H54 (cell line): ENCODE measurements around the gene CSGALNACT2.

ENCODE experiments used
- DNase-seq: peaks from one replicate; pipeline ENCODE4 v3.0.0; 2011; ENCODE audit warnings: low spot score, mixed read lengths; ENCODE audit not compliant: insufficient read length
- FAIRE-seq: peaks from 3 replicates; lab custom pipeline; 2011; peaks lifted over from hg19 to GRCh38; lab: Jason Lieb, UNC
- POLR2A ChIP-seq: IDR thresholded peaks from 2 replicates; pipeline ENCODE4 v1.6.1; 2011; ENCODE audit warnings: low read depth, mild to moderate bottlenecking, low read length

CSGALNACT2 gene

GRCh38 chr10:43206391-43207235 is 68.4 kb downstream of the CSGALNACT2 start:
- DNase-seq (no peak), FAIRE-seq (no peak)
- TF ChIP-seq POLR2A: no peak

DNA sequence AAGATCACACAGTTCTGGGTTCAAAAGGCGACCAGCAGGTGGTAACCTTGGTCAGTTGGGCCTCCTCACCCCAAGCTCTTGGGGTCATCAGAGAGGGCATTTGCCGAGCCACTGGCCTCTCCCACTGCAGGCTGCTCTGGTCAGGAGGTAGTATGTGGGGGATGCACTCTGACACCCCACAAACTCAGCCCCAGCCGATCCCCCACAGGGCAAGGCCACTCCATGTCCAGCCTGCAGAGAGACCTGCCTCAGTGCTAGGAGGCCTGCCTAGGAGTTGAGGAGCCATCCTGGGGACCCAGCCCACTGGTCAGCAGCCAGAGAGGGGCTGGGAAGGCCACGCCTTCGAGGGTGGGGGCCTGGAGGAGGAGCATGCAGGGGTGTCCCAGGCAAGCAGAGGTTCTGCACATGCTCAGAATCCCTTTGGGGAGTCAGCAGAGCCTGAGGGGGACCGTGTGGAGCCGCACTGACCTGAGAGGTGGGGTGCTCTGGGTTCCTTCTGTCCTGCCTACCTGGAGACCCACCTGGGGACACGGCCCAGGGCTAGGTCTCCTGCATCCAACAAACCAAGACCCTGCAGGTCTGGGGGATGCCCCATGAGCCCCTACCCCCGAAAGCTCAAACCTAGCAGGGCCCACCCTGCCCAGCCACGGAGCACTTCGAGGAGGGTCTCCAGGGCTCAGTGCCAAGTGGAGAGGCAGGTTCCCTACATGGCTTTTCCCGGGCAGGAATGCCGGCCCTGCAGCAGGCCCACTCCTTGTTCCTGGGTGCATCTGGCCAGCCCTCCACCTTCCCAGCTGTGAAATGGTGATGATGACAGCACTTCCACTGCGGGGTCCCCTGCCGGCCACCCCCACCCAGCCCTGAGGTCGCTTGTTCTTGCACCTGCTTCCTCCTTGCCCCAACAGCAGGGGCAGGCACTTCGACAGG is 70.2 kb downstream of the CSGALNACT2 start:
- no peak for TF ChIP-seq POLR2A
- FAIRE-seq (no peak), DNase-seq (no peak)

DNA sequence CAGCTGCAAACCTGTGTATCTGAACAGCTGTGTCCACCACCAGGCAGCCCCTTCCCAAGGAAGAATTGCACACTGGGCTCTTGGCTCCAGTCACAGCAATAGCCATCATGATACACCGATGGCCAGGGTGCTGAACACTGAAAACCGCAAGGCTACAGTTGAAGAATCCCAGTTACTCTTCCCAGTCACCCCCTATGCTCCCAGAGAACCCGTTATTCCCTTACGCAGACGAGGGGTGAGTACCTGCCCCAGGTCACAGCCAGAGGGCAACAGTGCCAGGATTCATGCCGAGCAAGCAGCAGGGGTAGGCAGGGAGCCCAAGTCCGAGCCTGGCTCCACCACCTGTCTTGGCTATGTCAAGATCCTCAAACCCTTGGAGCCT is 70.8 kb downstream of the CSGALNACT2 start:
- DNase-seq (no peak), FAIRE-seq (no peak)
- no peak for TF ChIP-seq POLR2A

DNA sequence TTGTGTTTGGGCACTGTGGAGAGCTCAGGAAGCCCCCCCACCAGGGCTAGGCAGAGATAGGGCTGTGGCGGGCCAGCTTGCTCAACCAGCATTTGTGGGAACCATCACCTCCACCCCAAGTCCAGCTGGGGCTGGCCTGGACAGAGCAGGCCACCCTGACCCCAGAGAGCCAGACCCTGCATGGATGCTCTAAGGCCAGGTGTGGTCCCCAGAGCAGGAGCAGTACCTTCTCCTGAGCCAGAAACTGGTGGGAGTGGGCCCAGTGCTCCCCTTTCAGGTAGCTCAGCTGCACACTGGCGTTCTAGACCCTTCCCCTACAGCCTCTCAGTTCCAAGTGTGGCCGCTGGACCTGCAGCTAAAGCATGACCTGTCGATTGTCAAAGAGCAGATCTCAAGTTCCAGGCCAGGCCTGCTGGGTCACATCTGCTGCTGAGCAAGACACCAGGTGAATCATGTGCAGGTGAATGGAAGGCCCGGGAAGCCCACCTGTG is 71.5 kb downstream of the CSGALNACT2 start:
- no peak for TF ChIP-seq POLR2A
- DNase-seq (no peak), FAIRE-seq (no peak)

- DNase-seq (no peak), FAIRE-seq (no peak)
- no peak for TF ChIP-seq POLR2A
Observed at GRCh38 chr10:43210556-43210955, 72.3 kb downstream of the CSGALNACT2 start.

DNA sequence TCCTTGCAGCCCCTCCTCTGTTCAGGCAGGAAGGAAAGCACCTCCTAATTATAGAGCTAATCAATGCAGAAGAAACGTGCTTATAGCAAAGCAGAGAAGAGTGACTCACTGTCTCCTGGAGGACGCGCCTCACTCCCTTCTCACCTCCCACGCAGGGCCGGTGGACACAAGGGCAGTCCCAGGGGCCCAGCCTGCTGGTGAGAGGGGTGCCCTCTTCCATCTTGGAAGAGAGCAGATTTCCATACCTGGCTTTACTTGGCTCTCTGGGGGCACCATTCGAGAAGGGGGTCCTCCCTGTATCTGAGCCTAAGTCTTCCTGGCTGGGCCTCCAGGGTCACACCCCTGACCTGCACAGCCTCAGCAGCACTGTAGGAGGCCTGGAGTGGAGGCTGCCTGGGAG is 72.8 kb downstream of the CSGALNACT2 start:
- DNase-seq: no peak
- no peak for FAIRE-seq
- no peak for TF ChIP-seq POLR2A

DNA sequence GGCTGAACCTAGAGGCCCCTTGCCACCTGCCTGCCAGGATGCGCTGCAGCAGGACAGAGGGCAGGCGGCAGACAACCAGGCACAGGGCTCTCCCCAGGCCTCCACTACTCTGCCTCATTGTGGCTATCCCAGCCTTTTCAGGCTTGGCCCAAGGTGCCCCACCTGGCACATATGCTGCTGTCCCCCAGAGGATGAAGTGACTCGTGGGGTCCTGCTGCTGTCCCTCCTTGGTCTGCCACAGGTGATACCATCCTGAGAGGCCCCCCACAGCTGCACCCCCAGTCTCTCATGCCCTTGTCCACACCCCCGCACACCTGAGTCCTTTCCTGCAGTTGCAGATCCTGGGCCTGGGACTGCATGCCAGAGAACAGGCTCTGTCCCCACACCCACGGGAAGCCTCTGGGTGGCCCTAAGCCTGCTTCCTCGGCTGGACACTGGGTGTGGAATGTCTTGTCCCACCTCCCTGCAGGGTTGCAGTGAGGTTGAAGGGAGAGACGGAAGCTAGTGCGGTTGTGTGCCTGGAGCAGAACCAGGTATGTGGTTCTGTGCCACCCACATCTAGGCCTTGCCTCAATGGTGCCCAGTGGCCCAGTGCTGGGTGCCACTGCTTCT is 73.3 kb downstream of the CSGALNACT2 start:
- TF ChIP-seq POLR2A: no peak
- no peak for FAIRE-seq
- DNase-seq: no peak

- DNase-seq (no peak), FAIRE-seq (no peak)
- TF ChIP-seq POLR2A: no peak
Observed at GRCh38 chr10:43212043-43212721, 73.9 kb downstream of the CSGALNACT2 start.

- no peak for TF ChIP-seq POLR2A
- FAIRE-seq (no peak), DNase-seq (peak; percentile 76)
Observed at GRCh38 chr10:43214071-43214955, 76.1 kb downstream of the CSGALNACT2 start.

GRCh38 chr10:43214956-43215561 is 76.8 kb downstream of the CSGALNACT2 start:
- DNase-seq: no peak
- no peak for TF ChIP-seq POLR2A
- FAIRE-seq: no peak

- FAIRE-seq (no peak), DNase-seq (no peak)
- no peak for TF ChIP-seq POLR2A
Observed at GRCh38 chr10:43215758-43216455, 77.7 kb downstream of the CSGALNACT2 start.
